Esophagus muscularis mucosa (tissue), 4 donors: ENCODE measurements around the gene ARFRP1. TPM values are rescaled to one million over a fixed set of nuclear protein-coding genes. Genes with fewer than 3 reads are reported as not detected.
"Not testable (repeated sequence)": the region's sequence is repeated elsewhere in the genome, so short reads cannot be mapped to it uniquely, and the experiment has no call there.

Experiments used
- DNase-seq: peaks from one replicate; pipeline ENCODE4 v3.0.0-alpha.2; 2017; ENCODE audit errors: extremely low spot score
- H3K27ac ChIP-seq, 4 donors: fragments of 200-600 bp; sonication (generic); replicated peaks in 1 of 4; 1 replicate in 3 of 4; 2 replicates in 1 of 4; pipeline ENCODE4 v1.5.1; 2016 to 2019; ENCODE audit warnings: mild to moderate bottlenecking in 1 of 4
- H3K27me3 ChIP-seq, 4 donors: fragments of 200-600 bp; sonication (generic); one replicate each; pipeline versions ENCODE4 v1.5.1 to v1.6.0; 2016 to 2019
- H3K36me3 ChIP-seq, 4 donors: fragments of 200-600 bp; sonication (generic); one replicate each; pipeline ENCODE4 v1.5.1; 2016 to 2019
- H3K4me1 ChIP-seq, 4 donors: fragments of 200-600 bp; sonication (generic); one replicate each; pipeline ENCODE4 v1.5.1; 2016 to 2019
- H3K4me3 ChIP-seq, 4 donors: fragments of 200-600 bp; sonication (generic); 1 replicate in 2 of 4; 2 replicates in 2 of 4; pipeline ENCODE4 v1.5.1; 2016 to 2019; ENCODE audit warnings: mild to moderate bottlenecking in 4 of 4, moderate library complexity in 1 of 4
- H3K9me3 ChIP-seq, 4 donors: fragments of 200-600 bp; sonication (generic); 1 replicate in 3 of 4; 2 replicates in 1 of 4; pipeline ENCODE4 v1.5.1; 2016 to 2019
- CTCF ChIP-seq, 3 experiments: fragments of 200-600 bp in 2 of 3; fragments of 450-650 bp in 1 of 3; sonication (generic) in 2 of 3; IDR thresholded peaks; one replicate each; pipeline ENCODE4 v1.5.1; 2017 to 2019; ENCODE audit warnings: antibody characterized with exemption in 3 of 3, mild to moderate bottlenecking in 2 of 3, moderate library complexity in 1 of 3
- EP300 ChIP-seq: sonication (generic); formaldehyde crosslinking; IDR thresholded peaks from one replicate; pipeline ENCODE4 v1.6.1; 2017; ENCODE audit warnings: antibody characterized with exemption
- POLR2A ChIP-seq: fragments of 450-650 bp; IDR thresholded peaks from one replicate; pipeline ENCODE4 v1.6.1; 2017; ENCODE audit warnings: antibody characterized with exemption, moderate library complexity, mild to moderate bottlenecking, low read depth
- POLR2AphosphoS5 ChIP-seq, 2 donors: sonication (generic); formaldehyde crosslinking; IDR thresholded peaks; one replicate each; pipeline ENCODE4 v1.6.1; 2017; ENCODE audit warnings: antibody characterized with exemption in 2 of 2
- WGBS: methylation state at CpG from one replicate; pipeline ENCODE4 v1.1.5; 2018; 5-methylcytosine and 5-hydroxymethylcytosine counted together
- intact Hi-C: fragments of 100-400 bp; cut with DNase I; formaldehyde crosslinking; loops from one replicate; pipeline ENCODE4 v1.15.1; 2023
- total RNA-seq, 4 donors: library from RNA; depleted of rRNA; stranded (reverse); fragments of >200 nt; gene quantifications; one replicate each; pipeline versions ENCODE4 v1.1.0 to v1.2.1, GENCODE V29; 2016

ARFRP1 gene
- total RNA-seq, 4 donors from 2014 or later: 34.1 to 46.5 (median 44.6) TPM

- 76% methylated on average over 5 of the region's 5 CpGs for WGBS
- intact Hi-C loops: no loop called here
- Histone ChIP-seq H3K27ac (no peak overlapping the region), H3K4me1 (peaks cover 0 to 7% (median 3%) of the 10 kb centered on the region in 4 donors), H3K36me3 (peaks cover 23 to 46% (median 44%) of the 10 kb centered on the region in 4 donors), H3K9me3 (no peaks in the 10 kb centered on the region), H3K27me3 (no peaks in the 10 kb centered on the region), H3K4me3 (no peak overlapping the region)
- TF ChIP-seq EP300 (no peak), CTCF (IDR thresholded peaks at IDR 0.05) (no peak), POLR2AphosphoS5 (IDR thresholded peaks at IDR 0.05) (no peak), POLR2A (no peak)
- DNase-seq: no peak
These were observed 23.6 kb upstream of the ARFRP1 start for GRCh38 chr20:63731410-63731809.

- H3K4me3 ChIP-seq, intact Hi-C loops, H3K4me1 ChIP-seq, H3K27ac ChIP-seq, H3K27me3 ChIP-seq, H3K9me3 ChIP-seq, DNase-seq: not testable (repeated sequence)
- 93% methylated on average over 18 of the region's 18 CpGs for WGBS
- H3K36me3 ChIP-seq: peaks cover 21 to 40% (median 34%) of the 10 kb centered on the region in 4 donors
These were observed 22.5 kb upstream of the ARFRP1 start for GRCh38 chr20:63730189-63730733.

GRCh38 chr20:63722967-63723622 lies 15.3 kb upstream of the ARFRP1 start:
- 83% methylated on average over 2 of the region's 2 CpGs for WGBS
- peaks cover 7 to 63% (median 34%) of the 10 kb centered on the region in 4 donors for H3K36me3 ChIP-seq
- H3K27me3 ChIP-seq, H3K4me1 ChIP-seq, H3K27ac ChIP-seq, intact Hi-C loops, H3K4me3 ChIP-seq, DNase-seq: not testable (repeated sequence)
- peaks cover 0 to 27% (median 19%) of the 10 kb centered on the region in 4 donors for H3K9me3 ChIP-seq

- H3K4me1 ChIP-seq: no peaks in the 10 kb centered on the region
- intact Hi-C loops: no loop called here
- H3K27ac ChIP-seq: no peak overlapping the region
- 96% methylated on average over 2 of the region's 2 CpGs for WGBS
- H3K27me3 ChIP-seq: no peaks in the 10 kb centered on the region
- H3K36me3 ChIP-seq: peaks cover 13 to 91% (median 65%) of the 10 kb centered on the region in 4 donors
- TF ChIP-seq POLR2AphosphoS5 (IDR thresholded peaks at IDR 0.05) (no peak), CTCF (IDR thresholded peaks at IDR 0.05) (no peak), EP300 (no peak), POLR2A (no peak)
- DNase-seq: no peak
- H3K9me3 ChIP-seq: peaks cover 0 to 28% (median 14%) of the 10 kb centered on the region in 4 donors
- H3K4me3 ChIP-seq: no peak overlapping the region
These were observed 11.2 kb upstream of the ARFRP1 start for GRCh38 chr20:63718996-63719395.

- H3K4me1 ChIP-seq: peaks cover 2 to 10% (median 5%) of the 10 kb centered on the region in 4 donors
- H3K27me3 ChIP-seq: no peaks in the 10 kb centered on the region
- H3K27ac ChIP-seq: no peak overlapping the region
- WGBS: 99% methylated on average over 5 of the region's 5 CpGs
- DNase-seq: no peak
- H3K36me3 ChIP-seq: peaks cover 28 to 94% (median 72%) of the 10 kb centered on the region in 4 donors
- H3K9me3 ChIP-seq: peaks cover 0 to 28% (median 14%) of the 10 kb centered on the region in 4 donors
- intact Hi-C loops: no loop called here
- no peak overlapping the region for H3K4me3 ChIP-seq
- TF ChIP-seq CTCF (IDR thresholded peaks at IDR 0.05) (no peak), EP300 (no peak), POLR2A (no peak), POLR2AphosphoS5 (IDR thresholded peaks at IDR 0.05) (no peak)
These were observed 7.1 kb upstream of the ARFRP1 start for GRCh38 chr20:63714858-63715257.
